WERI-Rb-1 (cell line): Measurements from ENCODE around the gene ITPK1.

Experiments used
- DNase-seq: peaks from one replicate; pipeline ENCODE4 v3.0.0-alpha.2; 2020
- H3K27ac ChIP-seq: fragments of 250-450 bp; sonication (Bioruptor Pico); 2 replicates; pipeline ENCODE4 v1.5.1; 2020; ENCODE audit warnings: mild to moderate bottlenecking, moderate library complexity
- H3K27me3 ChIP-seq: fragments of 250-450 bp; sonication (Bioruptor Pico); 2 replicates; pipeline ENCODE4 v1.5.1; 2021; ENCODE audit warnings: mild to moderate bottlenecking, low read depth, moderate library complexity; ENCODE audit not compliant: insufficient read depth, severe bottlenecking
- H3K36me3 ChIP-seq: fragments of 250-450 bp; sonication (Bioruptor Pico); 2 replicates; pipeline ENCODE4 v1.5.1; 2020; ENCODE audit warnings: mild to moderate bottlenecking, moderate library complexity
- H3K4me3 ChIP-seq: 2 replicates; pipeline ENCODE4 v1.5.1; 2011; ENCODE audit warnings: low read depth, mild to moderate bottlenecking, control low read depth, low read length
- H3K9me3 ChIP-seq: fragments of 250-450 bp; sonication (Bioruptor Pico); 2 replicates; pipeline ENCODE4 v1.5.1; 2021; ENCODE audit warnings: mild to moderate bottlenecking, moderate library complexity; ENCODE audit not compliant: severe bottlenecking
- CTCF ChIP-seq: IDR thresholded peaks from 2 replicates; pipeline ENCODE4 v1.5.1; 2011; ENCODE audit warnings: low read depth, mild to moderate bottlenecking, control low read depth, inconsistent platforms, low read length

ITPK1 gene

GRCh38 chr14:93035585-93035916, 80.2 kb downstream of the ITPK1 start:
- no peak overlapping the region for H3K4me3 ChIP-seq
- no peak overlapping the region for H3K27ac ChIP-seq
- TF ChIP-seq CTCF = no peak
- no peak for DNase-seq
- H3K36me3 ChIP-seq = no peaks in the 10 kb centered on the region
- no peaks in the 10 kb centered on the region for H3K9me3 ChIP-seq
- H3K27me3 ChIP-seq = no peaks in the 10 kb centered on the region

GRCh38 chr14:93034671-93034994, 81.1 kb downstream of the ITPK1 start:
- no peaks in the 10 kb centered on the region for H3K27me3 ChIP-seq
- DNase-seq = no peak
- H3K36me3 ChIP-seq = no peaks in the 10 kb centered on the region
- H3K9me3 ChIP-seq = no peaks in the 10 kb centered on the region
- no peak overlapping the region for H3K4me3 ChIP-seq
- H3K27ac ChIP-seq = no peak overlapping the region
- no peak for TF ChIP-seq CTCF

- peak; percentile 74 for TF ChIP-seq CTCF
- no peaks in the 10 kb centered on the region for H3K27me3 ChIP-seq
- no peak overlapping the region for H3K4me3 ChIP-seq
- no peaks in the 10 kb centered on the region for H3K9me3 ChIP-seq
- no peak overlapping the region for H3K27ac ChIP-seq
- no peaks in the 10 kb centered on the region for H3K36me3 ChIP-seq
- peak; percentile 46 for DNase-seq
These were observed 81.6 kb downstream of the ITPK1 start for GRCh38 chr14:93033983-93034670.

- Histone ChIP-seq H3K9me3 (no peaks in the 10 kb centered on the region), H3K27me3 (no peaks in the 10 kb centered on the region), H3K4me3 (no peak overlapping the region), H3K27ac (no peak overlapping the region), H3K36me3 (no peaks in the 10 kb centered on the region)
- no peak for DNase-seq
- no peak for TF ChIP-seq CTCF
These were observed 82.4 kb downstream of the ITPK1 start for GRCh38 chr14:93033084-93033982.

- H3K27ac ChIP-seq = no peak overlapping the region
These were observed 83.2 kb downstream of the ITPK1 start for GRCh38 chr14:93032421-93032936.

More at GRCh38 chr14:93032421-93032936, 83.2 kb downstream of the ITPK1 start:
- no peaks in the 10 kb centered on the region for H3K36me3 ChIP-seq
- no peaks in the 10 kb centered on the region for H3K9me3 ChIP-seq
- H3K27me3 ChIP-seq = no peaks in the 10 kb centered on the region
- DNase-seq = no peak
- no peak overlapping the region for H3K4me3 ChIP-seq
- TF ChIP-seq CTCF = no peak
